Stomach smooth muscle (tissue), 2 donors: Measurements from ENCODE around the gene C1QL1.

Experiments used
- H3K27ac ChIP-seq: one replicate; pipeline ENCODE4 v1.7.0; 2013; ENCODE audit warnings: mild to moderate bottlenecking, low read length, inconsistent platforms
- H3K27me3 ChIP-seq, 2 donors: one replicate each; pipeline ENCODE4 v1.7.0; 2013; ENCODE audit warnings: low read length in 2 of 2; ENCODE audit not compliant: insufficient read depth in 2 of 2, control insufficient read depth in 1 of 2
- H3K36me3 ChIP-seq, 2 donors: one replicate each; pipeline ENCODE4 v1.7.0; 2013; ENCODE audit warnings: low read length in 2 of 2; ENCODE audit not compliant: control insufficient read depth in 2 of 2, insufficient read depth in 2 of 2
- H3K4me1 ChIP-seq: one replicate; pipeline ENCODE4 v1.7.0; 2013; ENCODE audit warnings: low read length; ENCODE audit not compliant: control insufficient read depth, insufficient read depth
- H3K4me3 ChIP-seq, 2 donors: one replicate each; pipeline ENCODE4 v1.7.0; 2013; ENCODE audit warnings: low read length in 2 of 2
- H3K9ac ChIP-seq, 2 donors: one replicate each; pipeline ENCODE4 v1.7.0; 2013; ENCODE audit warnings: low read length in 2 of 2, mild to moderate bottlenecking in 1 of 2
- H3K9me3 ChIP-seq, 2 donors: one replicate each; pipeline ENCODE4 v1.7.0; 2013; ENCODE audit warnings: low read length in 2 of 2; ENCODE audit not compliant: control insufficient read depth in 2 of 2
- donor health status: healthy.
- donor health status: Pancreatic carcinoma.

C1QL1 gene

GRCh38 chr17:44971776-44972483 lies 3.8 kb upstream of the C1QL1 start:
- Histone ChIP-seq H3K9ac (no peak overlapping the region), H3K9me3 (no peaks in the 10 kb centered on the region), H3K27ac (no peak overlapping the region), H3K4me3 (no peak overlapping the region), H3K4me1 (peaks cover 53% of the 10 kb centered on the region), H3K36me3 (no peaks in the 10 kb centered on the region), H3K27me3 (peaks cover 5 to 10% of the 10 kb centered on the region in 2 donors)

GRCh38 chr17:44970136-44970741 lies 2.1 kb upstream of the C1QL1 start:
- peaks cover 44% of the 10 kb centered on the region for H3K4me1 ChIP-seq
- H3K27me3 ChIP-seq, result peaks cover 18 to 19% of the 10 kb centered on the region in 2 donors
- H3K9me3 ChIP-seq, result no peaks in the 10 kb centered on the region
- no peaks in the 10 kb centered on the region for H3K36me3 ChIP-seq
- H3K27ac ChIP-seq, result peak overlapping the region; percentile 80
- H3K9ac ChIP-seq, result peak overlapping the region; percentile 52 to 55
- peak overlapping the region; percentile 55 to 79 for H3K4me3 ChIP-seq

DNA sequence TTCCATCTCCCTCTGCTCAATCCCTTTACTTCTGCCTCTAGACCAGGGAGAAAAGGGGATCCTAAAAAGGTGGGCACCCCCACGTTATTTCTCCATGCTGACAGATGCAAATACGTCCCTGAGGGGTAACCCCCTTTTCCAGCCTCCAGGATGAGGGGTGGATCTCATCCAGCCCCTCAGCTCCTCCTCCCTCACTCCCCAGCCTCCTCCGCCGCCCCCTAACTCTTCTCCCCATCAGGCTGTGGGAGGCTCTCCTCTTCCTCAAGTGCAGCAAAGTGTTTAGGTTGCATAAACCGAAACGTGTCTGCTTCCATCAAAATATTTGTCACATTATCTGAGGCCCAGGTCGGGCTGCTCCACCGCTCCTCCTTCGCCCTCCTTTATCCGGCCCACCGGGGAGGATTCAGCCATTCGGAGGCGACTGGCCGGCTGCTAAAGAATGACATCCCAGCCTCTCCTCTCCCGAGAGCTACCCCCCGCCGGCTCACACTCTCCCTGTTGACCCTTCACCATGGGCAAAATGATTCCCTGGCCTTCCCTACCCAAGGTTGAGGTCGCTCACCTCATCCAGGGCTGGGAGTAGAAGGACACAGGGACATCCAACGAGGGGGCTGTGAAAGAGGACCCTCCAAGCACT lies 1.2 kb upstream of the C1QL1 start:
- Histone ChIP-seq H3K27me3 (peaks cover 19% of the 10 kb centered on the region in 2 donors), H3K4me1 (peaks cover 44% of the 10 kb centered on the region)

GRCh38 chr17:44967907-44968224 lies 237 bp downstream of the C1QL1 start:
- Histone ChIP-seq H3K36me3 (no peaks in the 10 kb centered on the region), H3K4me3 (peak overlapping the region in 1 of 2 donors; percentile 57), H3K27me3 (peaks cover 19% of the 10 kb centered on the region in 2 donors), H3K9me3 (no peaks in the 10 kb centered on the region), H3K27ac (no peak overlapping the region), H3K4me1 (peaks cover 44% of the 10 kb centered on the region), H3K9ac (no peak overlapping the region)

More for the DNA sequence above, 1.2 kb upstream of the C1QL1 start:
- Histone ChIP-seq H3K4me3 (peak overlapping the region; percentile 79), H3K9me3 (no peaks in the 10 kb centered on the region), H3K9ac (peak overlapping the region; percentile 62 to 74), H3K27ac (peak overlapping the region; percentile 80), H3K36me3 (no peaks in the 10 kb centered on the region)

DNA sequence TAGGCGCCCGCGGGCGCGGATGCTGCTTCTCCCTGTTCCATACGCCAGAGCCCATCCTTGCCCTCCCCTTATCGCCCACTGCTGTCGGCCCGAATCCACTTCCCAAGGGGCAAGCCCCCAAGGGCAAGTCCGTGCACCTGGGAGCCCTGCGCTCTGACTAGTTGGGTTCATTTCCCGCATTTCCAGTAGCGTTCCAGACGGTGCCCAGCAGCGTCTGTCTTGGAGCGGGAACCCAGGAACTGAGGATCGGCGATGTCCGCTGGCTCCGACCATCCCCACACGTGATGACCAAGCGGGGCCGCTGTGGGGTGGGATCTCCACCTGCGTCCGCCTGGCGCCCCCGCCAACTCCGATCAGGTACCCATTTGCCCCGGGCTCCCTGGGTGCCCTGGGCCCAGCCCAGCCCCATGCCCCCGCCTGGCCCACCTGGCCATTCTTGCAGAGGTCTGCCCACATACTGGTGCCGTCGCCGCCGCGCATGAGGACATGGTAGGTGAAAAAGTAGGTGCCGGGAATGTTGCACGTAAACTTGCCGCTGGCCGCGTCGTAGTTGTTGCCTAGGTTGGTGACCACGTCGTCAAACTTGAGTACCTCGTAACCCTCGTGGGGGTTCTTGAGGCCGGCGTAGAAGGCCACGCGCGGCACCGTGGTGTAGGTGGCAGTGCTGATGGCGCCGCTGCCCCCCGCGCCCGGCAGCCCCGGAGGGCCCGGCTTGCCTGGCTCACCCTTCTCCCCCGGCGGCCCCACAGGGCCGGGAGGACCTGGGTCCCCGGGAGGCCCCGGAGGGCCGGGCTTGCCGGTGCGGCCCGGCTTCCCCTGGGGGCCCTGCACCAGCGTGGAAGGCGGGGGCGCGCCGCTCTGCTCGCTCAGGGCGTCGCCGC lies 837 bp downstream of the C1QL1 start:
- Histone ChIP-seq H3K4me3 (peak overlapping the region in 1 of 2 donors; percentile 57), H3K27ac (no peak overlapping the region), H3K27me3 (peaks cover 19% of the 10 kb centered on the region in 2 donors), H3K4me1 (peaks cover 44% of the 10 kb centered on the region), H3K9ac (no peak overlapping the region), H3K36me3 (no peaks in the 10 kb centered on the region), H3K9me3 (no peaks in the 10 kb centered on the region)

- H3K27ac ChIP-seq, result no peak overlapping the region
- peaks cover 19% of the 10 kb centered on the region in 2 donors for H3K27me3 ChIP-seq
- H3K36me3 ChIP-seq, result no peaks in the 10 kb centered on the region
- no peak overlapping the region for H3K9ac ChIP-seq
- no peaks in the 10 kb centered on the region for H3K9me3 ChIP-seq
- H3K4me1 ChIP-seq, result peaks cover 42% of the 10 kb centered on the region
- H3K4me3 ChIP-seq, result peak overlapping the region in 1 of 2 donors; percentile 57
These were observed 1.6 kb downstream of the C1QL1 start for GRCh38 chr17:44966348-44967025.

GRCh38 chr17:44965481-44966234 lies 2.4 kb downstream of the C1QL1 start:
- Histone ChIP-seq H3K27ac (no peak overlapping the region), H3K4me1 (peaks cover 38% of the 10 kb centered on the region), H3K9ac (no peak overlapping the region), H3K9me3 (no peaks in the 10 kb centered on the region), H3K4me3 (no peak overlapping the region), H3K36me3 (no peaks in the 10 kb centered on the region), H3K27me3 (peaks cover 19% of the 10 kb centered on the region in 2 donors)

DNA sequence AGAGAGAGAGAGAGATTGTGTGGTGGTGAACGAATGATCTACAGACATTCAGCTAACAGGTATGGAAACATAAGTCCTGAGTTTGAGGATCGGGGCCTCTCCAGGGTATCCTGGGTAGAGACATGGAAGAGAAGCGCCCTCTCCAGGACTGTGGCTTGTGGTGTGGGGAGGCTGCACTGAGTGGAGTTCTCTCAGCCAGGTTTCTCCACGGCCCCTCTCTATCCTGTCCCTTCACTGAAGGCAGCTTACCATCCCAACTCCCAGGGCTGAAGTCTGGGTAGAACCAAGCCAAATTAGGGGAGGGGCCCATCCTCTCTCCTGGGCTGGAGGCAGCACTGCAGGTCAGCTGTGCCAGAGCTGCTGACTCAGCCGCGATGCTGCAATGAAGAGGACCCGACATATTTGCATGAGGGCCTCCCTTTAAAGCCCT lies 6.2 kb downstream of the C1QL1 start:
- H3K36me3 ChIP-seq, result no peaks in the 10 kb centered on the region
- no peaks in the 10 kb centered on the region for H3K9me3 ChIP-seq
- H3K4me3 ChIP-seq, result no peak overlapping the region
- peaks cover 8% of the 10 kb centered on the region for H3K4me1 ChIP-seq
- H3K9ac ChIP-seq, result no peak overlapping the region
- no peak overlapping the region for H3K27ac ChIP-seq
- peaks cover 16 to 18% of the 10 kb centered on the region in 2 donors for H3K27me3 ChIP-seq

DNA sequence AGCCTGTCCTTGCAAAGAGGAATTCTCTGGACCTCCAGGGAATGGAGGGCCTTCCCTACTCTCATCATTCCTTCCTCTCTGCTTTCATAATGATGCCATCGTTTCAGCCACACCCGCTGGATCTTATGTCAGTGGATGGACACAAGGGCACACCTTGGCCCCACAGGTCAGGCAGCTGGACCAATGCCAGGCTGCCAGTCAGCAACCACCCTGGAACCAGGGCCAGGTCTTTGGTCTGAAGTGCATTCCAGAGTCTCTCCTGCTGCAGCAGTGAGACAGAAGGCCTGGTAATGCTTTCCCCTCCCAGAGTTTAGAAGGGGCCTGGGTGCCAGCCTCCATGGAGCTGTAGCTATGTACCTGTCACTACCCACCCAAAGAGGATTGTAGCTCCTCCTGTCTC lies 7.4 kb downstream of the C1QL1 start:
- H3K9me3 ChIP-seq, result no peaks in the 10 kb centered on the region
- H3K27me3 ChIP-seq, result peaks cover 7 to 14% of the 10 kb centered on the region in 2 donors
- H3K36me3 ChIP-seq, result no peaks in the 10 kb centered on the region
- H3K9ac ChIP-seq, result no peak overlapping the region
- H3K27ac ChIP-seq, result no peak overlapping the region
- no peak overlapping the region for H3K4me3 ChIP-seq
- peaks cover 4% of the 10 kb centered on the region for H3K4me1 ChIP-seq
